Gastrocnemius medialis (tissue), 4 donors: ENCODE data around the gene SMARCAD1.

Experiments
- POLR2A ChIP-seq, 2 donors: fragments of 450-650 bp; IDR thresholded peaks; one replicate each; pipeline ENCODE4 v1.6.1; 2017; ENCODE audit warnings: antibody characterized with exemption in 2 of 2, mild to moderate bottlenecking in 2 of 2, moderate library complexity in 2 of 2
- TF ChIP-seq, protein P1 (sequence below), 5 experiments: fragments of 450-650 bp in 3 of 5; fragments of 200-600 bp in 2 of 5; sonication (generic) in 2 of 5; IDR thresholded peaks in 4 of 5; conservative IDR thresholded peaks in 1 of 5; 1 replicate in 4 of 5; 2 replicates in 1 of 5; pipeline ENCODE4 v1.5.1; 2016 to 2019; ENCODE audit warnings: antibody characterized with exemption in 5 of 5, mild to moderate bottlenecking in 3 of 5, moderate library complexity in 3 of 5

- TF ChIP-seq, protein P1, sequence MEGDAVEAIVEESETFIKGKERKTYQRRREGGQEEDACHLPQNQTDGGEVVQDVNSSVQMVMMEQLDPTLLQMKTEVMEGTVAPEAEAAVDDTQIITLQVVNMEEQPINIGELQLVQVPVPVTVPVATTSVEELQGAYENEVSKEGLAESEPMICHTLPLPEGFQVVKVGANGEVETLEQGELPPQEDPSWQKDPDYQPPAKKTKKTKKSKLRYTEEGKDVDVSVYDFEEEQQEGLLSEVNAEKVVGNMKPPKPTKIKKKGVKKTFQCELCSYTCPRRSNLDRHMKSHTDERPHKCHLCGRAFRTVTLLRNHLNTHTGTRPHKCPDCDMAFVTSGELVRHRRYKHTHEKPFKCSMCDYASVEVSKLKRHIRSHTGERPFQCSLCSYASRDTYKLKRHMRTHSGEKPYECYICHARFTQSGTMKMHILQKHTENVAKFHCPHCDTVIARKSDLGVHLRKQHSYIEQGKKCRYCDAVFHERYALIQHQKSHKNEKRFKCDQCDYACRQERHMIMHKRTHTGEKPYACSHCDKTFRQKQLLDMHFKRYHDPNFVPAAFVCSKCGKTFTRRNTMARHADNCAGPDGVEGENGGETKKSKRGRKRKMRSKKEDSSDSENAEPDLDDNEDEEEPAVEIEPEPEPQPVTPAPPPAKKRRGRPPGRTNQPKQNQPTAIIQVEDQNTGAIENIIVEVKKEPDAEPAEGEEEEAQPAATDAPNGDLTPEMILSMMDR (IDR thresholded peaks at IDR 0.05 in 4 of 5, conservative IDR thresholded peaks at IDR 0.05 in 1 of 5), result no peak
- no peak for TF ChIP-seq POLR2A (IDR thresholded peaks at IDR 0.05)
These were observed 78.0 kb downstream of the SMARCAD1 start for GRCh38 chr4:94285666-94286065.
